Measurements from ENCODE around the gene KCNAB1.
"Not testable (repeated sequence)": the region's sequence is repeated elsewhere in the genome, so short reads cannot be mapped to it uniquely, and the experiment has no call there.

KCNAB1 gene

DNA sequence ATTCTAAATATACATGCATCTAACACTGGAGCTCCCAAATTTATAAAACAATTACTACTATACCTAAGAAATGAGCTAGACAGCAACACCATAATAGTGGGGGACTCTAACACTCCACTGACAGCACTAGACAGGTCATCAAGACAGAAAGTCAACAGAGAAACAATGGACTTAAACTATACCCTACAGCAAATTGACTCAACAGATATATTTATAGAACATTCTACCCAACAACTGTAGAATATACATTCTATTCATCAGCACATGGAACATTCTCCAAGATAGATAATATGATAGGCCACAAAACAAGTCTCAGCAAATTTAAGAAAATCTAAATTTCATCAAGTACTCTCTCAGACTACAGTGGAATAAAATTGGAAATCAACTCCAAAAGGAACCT, 102.0 kb downstream of the KCNAB1 start:
- not testable (repeated sequence) for DNase-seq (ENCODE audit: low spot score)

DNA sequence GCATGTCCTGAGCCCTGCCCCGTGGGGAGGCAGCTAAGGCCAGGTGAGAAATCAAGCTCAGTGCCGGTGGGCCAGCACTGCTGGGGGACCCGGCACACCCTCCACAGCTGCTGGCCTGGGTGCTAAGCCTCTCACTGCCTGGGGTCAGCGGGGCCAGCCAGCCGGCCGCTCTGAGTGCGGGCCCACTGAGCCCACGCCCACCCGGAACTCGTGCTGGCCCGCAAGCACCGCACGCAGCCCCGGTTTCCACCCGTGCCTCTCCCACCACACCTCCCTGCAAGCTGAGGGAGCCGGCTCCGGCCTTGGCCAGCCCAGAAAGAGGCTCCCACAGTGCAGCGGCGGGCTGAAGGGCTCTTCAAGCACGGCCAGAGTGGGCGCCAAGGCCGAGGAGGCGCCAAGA, 103.7 kb downstream of the KCNAB1 start:
- not testable (repeated sequence) for DNase-seq (ENCODE audit: low spot score)

- no peak for DNase-seq (ENCODE audit: low spot score)
Observed at GRCh38 chr3:156226676-156227420, 106.5 kb downstream of the KCNAB1 start.

DNA sequence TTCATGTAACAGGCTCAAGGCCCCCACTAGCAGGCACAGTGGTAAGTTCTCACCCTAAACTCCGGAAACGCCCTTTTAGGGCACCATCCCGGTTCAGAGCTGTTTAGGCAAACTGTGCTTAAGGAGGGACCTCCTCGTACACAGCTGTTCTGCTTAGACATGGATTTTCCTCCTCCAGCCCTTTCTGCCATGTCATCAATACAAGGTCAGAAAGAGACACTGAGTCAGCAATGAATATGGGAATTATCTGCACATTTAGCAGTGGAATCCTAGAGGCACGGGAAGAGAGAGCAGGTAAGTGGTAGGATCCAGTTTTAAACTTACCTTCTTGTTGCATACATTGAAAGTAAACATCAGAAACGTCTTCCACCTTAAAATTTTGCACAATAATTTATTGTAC, 107.3 kb downstream of the KCNAB1 start:
- DNase-seq (ENCODE audit: low spot score): no peak

DNA sequence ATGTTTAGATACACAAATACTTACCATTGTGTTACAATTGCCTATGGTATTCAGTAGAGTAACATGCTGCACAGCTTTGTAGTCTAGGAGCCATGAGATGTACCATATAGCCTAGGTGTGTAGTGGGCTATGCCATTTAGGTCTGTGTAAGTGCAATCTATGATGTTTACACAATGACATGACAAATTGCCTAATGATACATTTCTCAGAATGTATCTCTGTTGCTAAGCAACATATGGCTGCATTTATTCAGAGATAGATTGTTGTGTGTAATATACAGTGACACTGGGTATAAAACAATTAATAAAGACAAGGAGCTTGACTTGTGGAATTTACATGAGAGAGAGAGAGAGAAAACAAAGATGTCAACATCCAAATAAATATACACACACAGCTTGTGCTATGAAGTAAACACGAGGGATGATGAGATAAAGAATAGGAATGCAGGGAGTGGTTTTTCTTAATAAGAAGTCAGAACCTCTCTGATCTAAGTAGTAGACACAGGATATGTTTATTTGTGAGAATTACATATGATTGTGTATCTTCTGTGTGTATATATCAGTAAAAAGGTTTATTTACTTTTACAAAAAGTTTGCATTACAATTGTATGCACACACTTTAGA, 110.0 kb downstream of the KCNAB1 start:
- DNase-seq (ENCODE audit: low spot score): no peak

DNA sequence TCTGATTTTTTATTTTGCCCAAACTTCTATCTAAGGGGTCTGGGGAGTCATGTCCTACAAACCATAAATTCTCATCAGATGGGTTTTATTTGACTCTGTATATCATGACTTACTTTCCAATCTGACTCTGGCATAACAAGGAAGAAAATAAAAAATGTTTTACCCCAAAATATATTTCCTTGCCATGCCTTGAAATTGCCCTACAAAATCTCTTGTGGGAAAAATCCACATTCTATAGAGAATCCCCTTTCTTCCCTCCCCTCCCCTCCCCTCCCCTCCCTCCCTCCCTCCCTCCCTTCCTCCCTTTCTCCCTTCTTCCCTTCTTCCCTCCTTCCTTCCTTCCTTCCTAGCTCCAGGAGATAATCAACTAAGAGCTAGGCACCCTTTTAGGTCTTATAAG, 110.8 kb downstream of the KCNAB1 start:
- DNase-seq (ENCODE audit: low spot score): not testable (repeated sequence)

DNA sequence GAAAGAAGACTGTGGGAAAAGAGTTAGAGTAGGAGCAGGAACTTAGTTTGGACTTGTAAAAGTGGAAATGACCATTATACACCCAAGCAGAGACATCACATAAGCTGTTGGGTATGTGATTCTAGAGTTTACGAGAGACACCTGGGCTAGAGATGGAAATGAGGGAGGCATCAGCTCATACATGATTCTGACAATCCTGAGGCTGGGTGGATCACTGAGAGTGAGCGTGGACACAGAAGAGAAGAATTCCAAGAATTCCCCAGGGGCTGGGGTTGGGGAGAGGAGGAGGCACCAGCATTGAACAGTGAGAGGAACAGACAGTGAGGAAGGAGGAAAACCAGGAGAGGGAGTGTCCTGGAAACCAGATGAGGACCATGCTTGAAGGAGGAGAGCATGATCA, 113.5 kb downstream of the KCNAB1 start:
- no peak for DNase-seq (ENCODE audit: low spot score)

GRCh38 chr3:156236556-156237260, 116.3 kb downstream of the KCNAB1 start:
- DNase-seq (ENCODE audit: low spot score): no peak

DNA sequence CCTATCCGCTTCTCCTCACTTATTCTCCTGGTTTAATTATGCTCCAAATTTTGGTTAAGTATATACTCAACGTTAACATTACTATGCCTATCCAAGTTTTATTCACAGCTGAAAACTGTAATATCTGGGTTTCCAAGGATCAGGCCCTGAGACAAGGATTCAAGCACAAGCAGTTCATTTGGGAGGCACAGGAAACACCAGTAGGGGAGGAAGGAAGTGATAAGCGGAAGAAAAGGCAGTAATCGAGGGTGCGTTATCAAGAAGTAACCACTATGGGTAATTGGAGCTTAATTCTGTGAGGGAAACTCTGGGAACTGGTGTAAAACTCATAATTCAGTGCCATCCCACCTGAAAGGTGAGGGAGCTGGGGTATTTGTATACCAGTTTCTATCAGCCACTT, 120.3 kb downstream of the KCNAB1 start:
- DNase-seq (ENCODE audit: low spot score): no peak

DNA sequence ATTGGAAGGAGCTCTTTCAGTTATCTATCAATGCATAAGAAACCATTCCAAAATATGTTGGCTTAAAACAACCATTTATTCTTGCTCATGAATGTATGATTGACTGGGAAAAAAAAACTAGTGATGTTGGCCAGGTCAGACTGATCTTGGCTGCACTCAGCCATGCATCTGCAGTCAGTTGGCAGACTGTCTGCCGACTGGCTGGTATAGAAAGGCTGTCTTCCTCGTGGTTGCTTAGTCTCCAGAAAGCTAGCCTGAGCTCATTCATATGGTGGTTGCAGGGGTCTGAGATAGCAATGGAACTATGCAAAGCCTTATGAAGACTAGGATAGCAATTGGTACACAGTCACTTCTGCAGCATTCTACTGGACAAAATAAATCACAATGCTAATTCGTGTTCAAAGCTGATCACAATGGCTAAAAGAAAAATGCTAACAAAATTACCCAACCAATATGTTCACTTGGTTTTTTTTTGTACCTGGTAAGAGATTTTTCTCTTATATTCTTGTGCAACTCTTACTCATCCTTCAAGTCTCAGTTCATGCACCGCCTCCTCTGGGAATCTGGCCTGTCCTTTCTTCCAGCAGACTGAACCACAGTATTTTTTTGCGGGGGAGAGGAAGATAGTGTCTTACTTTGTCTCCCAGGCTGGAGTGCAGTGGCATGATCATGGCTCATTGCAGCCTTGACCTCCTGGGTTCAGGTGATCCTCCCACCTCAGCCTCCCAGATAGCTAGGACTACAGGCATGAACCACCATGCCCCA, 126.8 kb downstream of the KCNAB1 start:
- no peak for DNase-seq (ENCODE audit: low spot score)

- DNase-seq (ENCODE audit: low spot score): no peak
Observed at GRCh38 chr3:156250550-156250949, 130.2 kb downstream of the KCNAB1 start.

DNA sequence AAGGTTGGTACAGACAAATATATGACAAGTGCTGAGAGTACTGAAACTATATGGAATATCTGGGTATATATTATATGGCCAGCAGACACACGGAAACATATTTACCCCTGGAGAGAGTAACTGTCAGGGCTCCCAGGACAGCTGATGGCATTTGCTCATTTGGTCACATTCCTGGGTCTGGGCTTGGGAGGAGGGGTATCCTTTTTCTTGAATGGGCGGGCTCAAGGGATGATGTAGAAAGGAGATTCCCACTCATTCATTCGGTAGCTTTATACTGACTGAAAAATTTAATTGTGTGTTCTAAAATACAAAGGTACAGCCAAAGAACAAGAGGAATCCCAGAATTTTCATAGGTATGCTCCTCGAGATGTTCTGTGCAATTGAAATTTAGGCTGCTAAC, 131.0 kb downstream of the KCNAB1 start:
- DNase-seq (ENCODE audit: low spot score): no peak

DNA sequence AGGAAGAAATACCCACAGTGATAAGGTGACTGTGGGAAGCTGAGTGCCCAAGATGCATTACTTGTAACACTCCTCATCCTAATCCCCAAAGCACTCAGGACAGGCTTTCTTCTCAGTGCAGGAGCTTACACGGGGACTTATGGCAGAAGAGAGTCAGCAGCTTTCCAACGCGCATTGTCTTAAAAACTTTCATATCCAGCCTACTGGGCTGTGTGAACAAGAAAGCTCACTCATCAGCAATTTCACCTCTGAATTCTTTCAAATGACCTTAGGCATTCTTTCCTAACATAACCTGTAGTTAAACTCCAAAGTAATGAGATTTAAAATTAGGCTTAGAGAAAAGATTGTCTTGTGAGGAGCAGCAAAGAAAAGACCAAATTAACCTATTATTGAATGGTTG, 132.3 kb downstream of the KCNAB1 start:
- no peak for DNase-seq (ENCODE audit: low spot score)

DNA sequence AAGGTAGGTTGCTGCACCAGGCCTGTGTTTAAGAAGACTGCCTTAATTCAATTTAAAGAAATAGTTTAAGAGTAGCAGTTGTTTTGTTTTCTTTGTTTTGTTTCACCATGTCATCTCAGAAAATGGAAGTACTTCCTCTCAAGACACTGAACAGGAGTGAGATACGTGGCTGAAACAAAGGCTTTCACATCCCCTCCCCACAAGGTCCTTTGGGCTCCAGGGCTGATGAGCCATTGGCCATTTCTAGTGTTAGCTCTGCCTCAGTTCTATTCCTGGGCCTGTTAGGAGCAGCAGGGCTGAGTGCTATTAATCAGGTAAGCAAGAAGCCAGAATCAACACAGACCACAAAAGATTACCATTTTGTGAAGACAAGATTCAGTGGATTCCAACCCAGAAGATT, 132.8 kb downstream of the KCNAB1 start:
- no peak for DNase-seq (ENCODE audit: low spot score)

DNA sequence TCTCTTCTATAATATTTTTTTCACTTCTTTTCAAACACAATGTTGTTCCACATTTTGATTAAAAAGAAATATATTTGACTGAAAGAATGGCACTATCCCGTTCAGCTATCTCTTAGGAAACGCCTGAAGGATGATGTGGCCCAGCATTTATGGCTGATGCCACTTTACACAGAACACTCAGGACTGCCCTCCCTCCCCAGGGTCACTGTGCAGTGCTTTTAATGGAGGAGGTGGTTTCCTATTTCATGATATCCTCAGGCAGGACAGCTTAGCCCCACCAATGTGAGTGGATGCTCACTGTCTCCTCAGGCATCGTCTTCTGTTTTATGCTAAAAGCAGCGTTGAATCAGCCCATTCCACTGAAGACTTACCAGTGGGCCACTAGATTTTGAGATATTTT, 135.9 kb downstream of the KCNAB1 start:
- no peak for DNase-seq (ENCODE audit: low spot score)

DNA sequence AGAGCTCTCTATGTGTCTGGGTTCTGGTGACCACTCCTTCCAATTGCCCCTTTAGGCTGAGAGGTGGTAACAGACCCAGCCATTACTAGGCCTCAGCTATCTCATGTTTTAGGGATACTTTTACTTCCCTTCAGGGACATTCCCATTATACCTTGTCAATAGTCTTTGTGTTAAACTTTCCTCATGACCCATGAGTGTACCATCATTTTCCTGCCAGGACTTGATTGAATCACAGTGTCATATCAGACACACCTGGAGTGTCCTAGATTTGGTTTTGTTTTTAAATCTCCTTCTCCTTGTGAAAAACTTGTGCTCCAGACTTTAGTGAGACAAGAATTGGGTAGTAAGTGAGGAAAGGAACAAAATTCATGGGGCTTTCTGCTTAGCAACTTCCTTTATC, 136.6 kb downstream of the KCNAB1 start:
- DNase-seq (ENCODE audit: low spot score): no peak

GRCh38 chr3:156258301-156258700, 137.9 kb downstream of the KCNAB1 start:
- DNase-seq (ENCODE audit: low spot score): no peak

DNA sequence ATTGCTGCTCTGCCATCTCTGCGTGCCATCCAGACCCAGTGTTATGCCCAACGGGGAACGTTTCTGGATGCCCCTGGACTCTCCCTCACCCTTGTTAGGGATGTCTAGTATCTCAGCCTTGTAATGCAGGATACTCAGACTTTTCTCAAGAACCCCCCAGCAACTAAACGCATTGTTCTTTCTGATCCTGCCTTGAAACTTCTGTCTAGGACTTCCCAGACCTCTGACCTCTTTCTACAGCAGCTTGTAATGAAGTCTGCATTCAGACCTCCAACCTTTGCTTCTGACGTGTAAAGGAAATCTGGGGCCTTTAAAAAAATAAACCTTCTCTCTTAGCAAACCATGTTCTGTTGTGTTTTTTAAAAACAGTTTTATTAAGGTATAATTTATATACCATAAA, 139.5 kb downstream of the KCNAB1 start:
- DNase-seq (ENCODE audit: low spot score): no peak

- DNase-seq (ENCODE audit: low spot score): no peak
Observed at GRCh38 chr3:156260331-156260730, 140.0 kb downstream of the KCNAB1 start.

DNA sequence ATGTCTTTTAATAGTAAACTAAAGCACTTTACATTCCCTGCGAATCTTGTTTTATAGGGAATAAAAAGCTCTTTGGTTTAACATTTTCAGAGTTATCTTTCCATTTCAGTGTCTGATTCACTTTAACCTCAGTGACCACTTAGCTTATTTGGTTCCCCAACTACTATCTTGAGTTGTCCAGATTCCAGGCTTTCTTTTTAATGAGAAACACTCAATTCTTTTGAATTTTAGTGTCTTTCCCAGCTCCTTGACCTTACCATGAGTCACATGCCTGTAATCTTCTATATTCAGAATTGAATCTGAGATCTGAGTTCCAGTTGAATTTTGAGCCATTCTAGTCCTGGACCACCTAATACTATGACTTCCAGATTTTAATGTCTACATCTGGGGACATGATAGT, 144.4 kb downstream of the KCNAB1 start:
- no peak for DNase-seq (ENCODE audit: low spot score)

GRCh38 chr3:156271508-156271907, 151.1 kb downstream of the KCNAB1 start:
- DNase-seq (ENCODE audit: low spot score): no peak

- DNase-seq (ENCODE audit: low spot score): no peak
Observed at GRCh38 chr3:156271995-156272719, 151.8 kb downstream of the KCNAB1 start.

All from LoVo (cell line).